Hindlimb muscle (tissue), 1 donor: ENCODE measurements around the gene TSPAN32. TPM values are rescaled to one million over a fixed set of nuclear protein-coding genes. Genes with fewer than 3 reads are reported as not detected.
"Not testable (repeated sequence)": the region's sequence is repeated elsewhere in the genome, so short reads cannot be mapped to it uniquely, and the experiment has no call there.

Experiments used
- DNase-seq: peaks from one replicate; pipeline ENCODE4 v3.0.0-alpha.2; 2013
- polyA plus RNA-seq: library from polyadenylated mRNA; unstranded; fragments of 120-200 nt; gene quantifications from one replicate; pipeline ENCODE4 v1.2.1, GENCODE V29; 2013; ENCODE audit not compliant: insufficient read length

The TSPAN32 gene
- polyA plus RNA-seq, 1 donor, result 5.3 TPM

GRCh38 chr11:2343502-2343901, 41.7 kb downstream of the TSPAN32 start:
- DNase-seq, result no peak

- no peak for DNase-seq
Observed at GRCh38 chr11:2345050-2345449, 43.2 kb downstream of the TSPAN32 start.

- DNase-seq, result no peak
Observed at GRCh38 chr11:2346014-2346413, 44.2 kb downstream of the TSPAN32 start.

- DNase-seq, result no peak
Observed at GRCh38 chr11:2346586-2347307, 44.9 kb downstream of the TSPAN32 start.

- no peak for DNase-seq
Observed at GRCh38 chr11:2347308-2347830, 45.6 kb downstream of the TSPAN32 start.

GRCh38 chr11:2348986-2349385, 47.2 kb downstream of the TSPAN32 start:
- DNase-seq, result no peak

- DNase-seq, result no peak
Observed at GRCh38 chr11:2351701-2352100, 49.9 kb downstream of the TSPAN32 start.

GRCh38 chr11:2352420-2352819, 50.6 kb downstream of the TSPAN32 start:
- no peak for DNase-seq

- no peak for DNase-seq
Observed at GRCh38 chr11:2355000-2355644, 53.3 kb downstream of the TSPAN32 start.

- DNase-seq, result no peak
Observed at GRCh38 chr11:2357246-2357645, 55.4 kb downstream of the TSPAN32 start.

GRCh38 chr11:2357651-2358050, 55.8 kb downstream of the TSPAN32 start:
- DNase-seq, result not testable (repeated sequence)

GRCh38 chr11:2358754-2359442, 57.1 kb downstream of the TSPAN32 start:
- DNase-seq, result no peak

- no peak for DNase-seq
Observed at GRCh38 chr11:2359557-2359956, 57.7 kb downstream of the TSPAN32 start.

GRCh38 chr11:2360081-2360642, 58.3 kb downstream of the TSPAN32 start:
- no peak for DNase-seq

GRCh38 chr11:2361565-2361964, 59.8 kb downstream of the TSPAN32 start:
- no peak for DNase-seq

- no peak for DNase-seq
Observed at GRCh38 chr11:2362414-2362813, 60.6 kb downstream of the TSPAN32 start.

GRCh38 chr11:2363130-2363529, 61.3 kb downstream of the TSPAN32 start:
- no peak for DNase-seq

GRCh38 chr11:2363577-2364370, 62.0 kb downstream of the TSPAN32 start:
- DNase-seq, result no peak

- not testable (repeated sequence) for DNase-seq
Observed at GRCh38 chr11:2364386-2364785, 62.6 kb downstream of the TSPAN32 start.

GRCh38 chr11:2365571-2366210, 63.9 kb downstream of the TSPAN32 start:
- no peak for DNase-seq

- no peak for DNase-seq
Observed at GRCh38 chr11:2366276-2366675, 64.5 kb downstream of the TSPAN32 start.

- no peak for DNase-seq
Observed at GRCh38 chr11:2366733-2367132, 64.9 kb downstream of the TSPAN32 start.
